CD4-positive, alpha-beta T cell (primary cell): ENCODE results near the gene ARF4. TPM values are rescaled to one million over a fixed set of nuclear protein-coding genes. Genes with fewer than 3 reads are reported as not detected.

Experiments used
- ATAC-seq: fragments of 200-7000 bp; cut with Tn5 transposase; one replicate; pipeline ENCODE4 v1.10.0; 2022; ENCODE audit warnings: mild to moderate bottlenecking; ENCODE audit not compliant: poor library complexity
- CTCF ChIA-PET: fragments of 350-600 bp; sonication (Branson Sonifier 250); formaldehyde crosslinking; loops from one replicate; lab custom pipeline; 2021; ENCODE audit warnings: antibody characterized with exemption, inconsistent platforms; lab: Charles Lee
- POLR2A ChIA-PET: fragments of 350-600 bp; sonication (Branson Sonifier 250); formaldehyde crosslinking; loops from one replicate; lab custom pipeline; 2021; ENCODE audit warnings: antibody characterized with exemption, inconsistent platforms; lab: Charles Lee
- DNase-seq, 14 experiments: peaks; one replicate each; pipeline ENCODE4 v3.0.0-alpha.2; 2013 to 2020; ENCODE audit warnings: mixed read lengths in 2 of 14
- H3K27ac ChIP-seq, 2 donors: one replicate each; pipeline versions ENCODE4 v1.5.1 to v1.7.0; 2013; ENCODE audit warnings: low read length in 2 of 2, low read depth in 1 of 2, mild to moderate bottlenecking in 1 of 2
- H3K27me3 ChIP-seq, 2 experiments: 1 replicate in 1 of 2; 2 replicates in 1 of 2; pipeline versions ENCODE4 v1.6.1 to v1.7.0; 2013; ENCODE audit warnings: low read length in 2 of 2, control low read depth in 1 of 2, mild to moderate bottlenecking in 1 of 2, moderate library complexity in 1 of 2; ENCODE audit not compliant: insufficient read depth in 2 of 2, control insufficient read depth in 1 of 2
- H3K36me3 ChIP-seq: one replicate; pipeline ENCODE4 v1.6.1; 2013; ENCODE audit warnings: low read length, control low read depth; ENCODE audit not compliant: insufficient read depth
- H3K4me1 ChIP-seq: one replicate; pipeline ENCODE4 v1.6.1; 2013; ENCODE audit warnings: low read length, control low read depth; ENCODE audit not compliant: insufficient read depth
- H3K4me3 ChIP-seq: one replicate; pipeline ENCODE4 v1.5.1; 2013; ENCODE audit warnings: mild to moderate bottlenecking, low read length, moderate library complexity
- H3K9me3 ChIP-seq, 2 experiments: 1 replicate in 1 of 2; 2 replicates in 1 of 2; pipeline versions ENCODE4 v1.6.1 to v1.7.0; 2013; ENCODE audit warnings: low read length in 2 of 2, mild to moderate bottlenecking in 2 of 2, control low read depth in 1 of 2, moderate library complexity in 1 of 2; ENCODE audit not compliant: control insufficient read depth in 1 of 2, insufficient read depth in 1 of 2
- H3K27ac Mint-ChIP-seq: one replicate; pipeline ENCODE4 v1.8.0; 2020; ENCODE audit warnings: mixed read lengths
- H3K27me3 Mint-ChIP-seq: one replicate; pipeline ENCODE4 v1.8.0; 2021; ENCODE audit warnings: mixed read lengths
- H3K36me3 Mint-ChIP-seq: one replicate; pipeline ENCODE4 v1.8.0; 2021; ENCODE audit warnings: low read depth, mixed read lengths
- H3K4me1 Mint-ChIP-seq: one replicate; pipeline ENCODE4 v1.8.0; 2021; ENCODE audit warnings: low read depth, mixed read lengths
- H3K4me3 Mint-ChIP-seq: one replicate; pipeline ENCODE4 v1.8.0; 2020; ENCODE audit warnings: mild to moderate bottlenecking, mixed read lengths
- H3K9me3 Mint-ChIP-seq: one replicate; pipeline ENCODE4 v1.8.0; 2020; ENCODE audit warnings: mixed read lengths
- intact Hi-C, 2 experiments: fragments of 100-400 bp; cut with DNase I in 1 of 2; cut with micrococcal nuclease in 1 of 2; formaldehyde crosslinking; loops; one replicate each; pipeline versions ENCODE4 v1.15.1 to v1.9.0; 2023 to 2025; cut with DNase I, micrococcal nuclease
- total RNA-seq, 174 experiments: library from RNA in 2 of 174; stranded (reverse) in 2 of 174; gene quantifications; one replicate each; pipeline ENCODE4 v1.2.3 and lab custom pipeline; 2021 to 2026
- TF ChIP-seq, protein P1 (sequence below): fragments of 200-600 bp; IDR thresholded peaks from one replicate; pipeline ENCODE4 v1.8.0; 2022; ENCODE audit warnings: antibody characterized with exemption, mild to moderate bottlenecking

ARF4 gene
- total RNA-seq, 2 experiments from 2014 or later = 56.7 to 59.9 TPM

DNA sequence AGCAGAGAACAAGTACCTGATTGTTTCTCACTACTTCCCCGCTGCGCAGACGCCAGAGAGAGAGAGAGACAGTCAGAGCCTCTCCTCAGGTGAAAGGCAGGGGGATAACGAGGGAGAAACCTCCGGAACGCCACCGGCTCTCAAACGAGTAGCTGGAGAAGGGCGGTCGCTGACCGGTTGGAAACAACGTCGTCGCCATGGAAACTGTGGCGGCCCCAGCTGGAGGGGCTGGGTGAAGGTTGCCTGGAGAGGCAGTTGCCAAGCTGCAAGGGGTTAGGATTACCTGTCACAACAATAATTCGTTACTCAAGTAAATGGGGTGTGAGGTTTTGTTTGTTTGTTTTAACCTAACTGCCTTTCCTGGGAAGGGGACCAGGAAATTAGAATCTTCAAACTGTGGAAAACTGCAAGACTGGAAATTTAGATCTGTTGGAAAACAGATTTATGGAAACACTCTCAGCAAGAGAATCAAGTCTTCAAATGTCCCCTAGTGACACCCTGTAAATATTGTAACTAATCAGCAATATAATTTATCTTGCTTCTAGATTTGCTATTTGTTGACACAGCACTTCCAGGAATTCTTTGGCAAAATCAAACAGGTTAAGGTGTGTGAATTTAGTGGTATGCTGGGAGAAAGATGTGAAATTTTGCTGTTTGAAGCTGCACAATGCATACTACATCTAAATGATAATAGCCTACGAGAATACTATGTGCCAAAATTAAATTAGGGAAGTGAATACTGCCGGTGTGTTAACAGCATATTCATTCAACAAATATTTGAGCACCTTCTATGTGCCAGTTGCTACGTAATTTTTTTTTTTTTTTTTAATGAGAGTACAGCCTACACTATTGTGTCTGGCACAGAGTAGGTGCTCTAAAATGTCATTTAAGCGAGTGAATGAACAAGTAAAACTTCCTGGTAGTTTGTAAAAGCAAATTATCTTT is 52.7 kb downstream of the ARF4 start, which contains the start of gene DNAH12:
Gene DNAH12 (minus strand): TSS at position 164 of the 945 bp plus-strand sequence. CDS start 1,474 bp downstream, outside the sequence.
- intact Hi-C loops = no loop called here
- Histone ChIP-seq H3K36me3 (no peaks in the 10 kb centered on the region), H3K27ac (no peak within 1 kb of the TSS), H3K9me3 (no peaks in the 10 kb centered on the region), H3K27me3 (peaks cover 0 to 5% of the 10 kb centered on the region in 2 experiments), H3K4me1 (no peaks in the 10 kb centered on the region), H3K4me3 (no peak within 1 kb of the TSS)
- no peak for DNase-seq
- CTCF ChIA-PET = no interaction called here
- Mint-ChIP-seq H3K4me3 (no peak within 1 kb of the TSS), H3K9me3 (no peaks in the 10 kb centered on the region), H3K4me1 (peaks cover 4% of the 10 kb centered on the region), H3K27ac (no peak within 1 kb of the TSS), H3K27me3 (peaks cover 15% of the 10 kb centered on the region), H3K36me3 (no peaks in the 10 kb centered on the region)
- no peak for ATAC-seq
- TF ChIP-seq, protein P1, sequence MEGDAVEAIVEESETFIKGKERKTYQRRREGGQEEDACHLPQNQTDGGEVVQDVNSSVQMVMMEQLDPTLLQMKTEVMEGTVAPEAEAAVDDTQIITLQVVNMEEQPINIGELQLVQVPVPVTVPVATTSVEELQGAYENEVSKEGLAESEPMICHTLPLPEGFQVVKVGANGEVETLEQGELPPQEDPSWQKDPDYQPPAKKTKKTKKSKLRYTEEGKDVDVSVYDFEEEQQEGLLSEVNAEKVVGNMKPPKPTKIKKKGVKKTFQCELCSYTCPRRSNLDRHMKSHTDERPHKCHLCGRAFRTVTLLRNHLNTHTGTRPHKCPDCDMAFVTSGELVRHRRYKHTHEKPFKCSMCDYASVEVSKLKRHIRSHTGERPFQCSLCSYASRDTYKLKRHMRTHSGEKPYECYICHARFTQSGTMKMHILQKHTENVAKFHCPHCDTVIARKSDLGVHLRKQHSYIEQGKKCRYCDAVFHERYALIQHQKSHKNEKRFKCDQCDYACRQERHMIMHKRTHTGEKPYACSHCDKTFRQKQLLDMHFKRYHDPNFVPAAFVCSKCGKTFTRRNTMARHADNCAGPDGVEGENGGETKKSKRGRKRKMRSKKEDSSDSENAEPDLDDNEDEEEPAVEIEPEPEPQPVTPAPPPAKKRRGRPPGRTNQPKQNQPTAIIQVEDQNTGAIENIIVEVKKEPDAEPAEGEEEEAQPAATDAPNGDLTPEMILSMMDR = no peak
- POLR2A ChIA-PET = no interaction called here

DNA sequence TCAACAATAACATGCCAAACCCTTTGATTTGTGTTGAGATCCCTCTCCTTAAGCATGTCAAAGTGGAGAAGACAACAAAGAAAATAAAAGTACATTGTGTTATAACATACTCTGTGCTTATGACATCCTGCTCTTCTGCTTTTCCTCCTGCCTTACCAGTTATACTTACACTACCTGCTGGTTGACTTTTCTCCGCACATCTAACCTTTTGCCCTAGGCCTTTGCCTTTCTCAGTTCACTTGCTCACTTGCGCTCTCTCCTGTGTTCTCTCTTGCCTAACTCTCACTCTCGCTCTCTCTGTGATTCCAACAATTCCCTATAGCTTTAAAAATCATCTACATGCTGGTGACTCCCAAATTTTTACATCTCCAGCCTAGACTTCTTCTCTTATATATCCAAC is 58.7 kb downstream of the ARF4 start:
- ChIA-PET POLR2A (no interaction called here), CTCF (no interaction called here)
- no peaks in the 10 kb centered on the region for H3K9me3 ChIP-seq
- no peak overlapping the region for H3K27ac ChIP-seq
- TF ChIP-seq, protein P1 = no peak
- H3K36me3 ChIP-seq = no peaks in the 10 kb centered on the region
- no peak overlapping the region for H3K4me3 Mint-ChIP-seq
- intact Hi-C loops = no loop called here
- H3K27me3 Mint-ChIP-seq = no peaks in the 10 kb centered on the region
- H3K36me3 Mint-ChIP-seq = no peaks in the 10 kb centered on the region
- H3K4me3 ChIP-seq = no peak overlapping the region
- DNase-seq (no peak), ATAC-seq (no peak)
- no peaks in the 10 kb centered on the region for H3K4me1 ChIP-seq
- no peaks in the 10 kb centered on the region for H3K4me1 Mint-ChIP-seq
- H3K27me3 ChIP-seq = no peaks in the 10 kb centered on the region
- no peak overlapping the region for H3K27ac Mint-ChIP-seq
- peaks cover 3% of the 10 kb centered on the region for H3K9me3 Mint-ChIP-seq

DNA sequence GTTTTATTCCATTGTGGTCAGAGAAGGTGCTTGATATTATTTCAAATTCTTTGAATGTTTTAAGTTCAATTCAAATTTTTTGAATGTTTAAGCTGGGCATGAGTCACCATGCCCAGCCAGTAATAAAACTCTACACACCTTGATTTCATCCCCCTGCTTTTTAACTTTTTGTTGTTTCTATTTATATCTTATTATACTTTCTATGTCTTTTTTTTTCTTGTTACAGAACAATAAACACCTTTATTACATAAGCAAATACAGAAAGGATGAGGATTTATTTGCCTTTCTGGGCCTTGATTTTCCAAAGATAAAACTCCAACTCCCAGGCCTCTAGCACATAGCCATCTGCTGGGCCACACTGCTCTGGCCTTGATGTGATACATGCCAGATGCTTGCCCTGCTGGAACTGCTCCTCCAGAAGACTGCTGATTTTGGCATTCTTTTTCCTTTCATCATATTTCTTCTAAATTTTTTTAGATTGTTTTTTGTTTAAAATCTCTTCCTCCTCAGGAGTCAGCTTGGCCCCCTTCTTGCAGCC is 67.0 kb downstream of the ARF4 start:
- no peaks in the 10 kb centered on the region for H3K36me3 Mint-ChIP-seq
- POLR2A ChIA-PET = no interaction called here
- no peaks in the 10 kb centered on the region for H3K27me3 Mint-ChIP-seq
- no peak overlapping the region for H3K27ac Mint-ChIP-seq
- H3K4me1 ChIP-seq = no peaks in the 10 kb centered on the region
- TF ChIP-seq, protein P1 = no peak
- H3K27ac ChIP-seq = no peak overlapping the region
- H3K27me3 ChIP-seq = no peaks in the 10 kb centered on the region
- ATAC-seq (no peak), DNase-seq (no peak)
- no peaks in the 10 kb centered on the region for H3K4me1 Mint-ChIP-seq
- H3K4me3 Mint-ChIP-seq = no peak overlapping the region
- CTCF ChIA-PET = no interaction called here
- intact Hi-C loops = no loop called here
- no peaks in the 10 kb centered on the region for H3K36me3 ChIP-seq
- no peaks in the 10 kb centered on the region for H3K9me3 ChIP-seq
- H3K4me3 ChIP-seq = no peak overlapping the region
- peaks cover 1% of the 10 kb centered on the region for H3K9me3 Mint-ChIP-seq

Other genes with a start within 250 kb of the ARF4 start
- under 1 TPM in 1 of 2 experiments, not detected in 1; 0.19 TPM for gene DNAH12, start 53.0 kb downstream of the ARF4 start, total RNA-seq
- 10 to 100 TPM; 40.5 to 40.9 TPM for gene PDE12, start 41.1 kb downstream of the ARF4 start, total RNA-seq
- gene DENND6A, start 95.7 kb upstream of the ARF4 start, total RNA-seq = 10 to 100 TPM; 67.2 to 74.4 TPM
- gene SLMAP, start 159.0 kb upstream of the ARF4 start, total RNA-seq = 10 to 100 TPM; 51.3 to 52.2 TPM